ENCODE data around the gene NLRC3. TPM values are rescaled to one million over a fixed set of nuclear protein-coding genes. Genes with fewer than 3 reads are reported as not detected.

Gene NLRC3
- total RNA-seq, 1 experiment from 2014 or later, result 0.09 TPM

- Histone ChIP-seq H3K4me3 (ENCODE audit: low read depth, low read length, poor library complexity, severe bottlenecking) (no peak overlapping the region), H3K4me1 (ENCODE audit: insufficient read depth, low read length, poor library complexity, severe bottlenecking) (no peaks in the 10 kb centered on the region), H3K27me3 (replicated peaks; ENCODE audit: insufficient read depth, low read depth, low read length, poor library complexity) (no peaks in the 10 kb centered on the region), H3K27ac (ENCODE audit: low read depth, low read length, poor library complexity, severe bottlenecking) (no peak overlapping the region), H3K9me3 (ENCODE audit: low read depth, low read length, poor library complexity, severe bottlenecking) (no peaks in the 10 kb centered on the region), H3K36me3 (ENCODE audit: insufficient read depth, low read length, poor library complexity, severe bottlenecking) (peaks cover 8% of the 10 kb centered on the region)
- BruUV-seq (replicated peaks), result no TSS peak
- TF ChIP-seq EZH2 (IDR thresholded peaks at IDR 0.05; ENCODE audit: borderline replicate concordance, low read depth, low read length, poor library complexity, severe bottlenecking), result no peak
- TF ChIP-seq CTCF (conservative IDR thresholded peaks at IDR 0.05; ENCODE audit: low read depth, low read length), result no peak
- ChIA-PET POLR2A (ENCODE audit: low non-redundant PET) (no interaction called here), CTCF (no interaction called here)
- intact Hi-C loops (cut with micrococcal nuclease; ENCODE audit: unreplicated experiment), result no loop called here
- DNase-seq (ENCODE audit: low spot score), result no peak
Measured at GRCh38 chr16:3538222-3538621, 39.0 kb downstream of the NLRC3 start.

- no peak for DNase-seq (ENCODE audit: low spot score)
- POLR2A ChIA-PET (ENCODE audit: low non-redundant PET), result interaction anchor here (0.5 to 0.7 kb wide), 2 partner anchors 53 to 369 kb away, joined by 3 read pairs; no protein-coding TSS in a partner anchor
- BruUV-seq (replicated peaks), result no TSS peak
- no peaks in the 10 kb centered on the region for H3K9me3 ChIP-seq (ENCODE audit: low read depth, low read length, poor library complexity, severe bottlenecking)
- intact Hi-C loops (cut with micrococcal nuclease; ENCODE audit: unreplicated experiment), result no loop called here
- no peak overlapping the region for H3K27ac ChIP-seq (ENCODE audit: low read depth, low read length, poor library complexity, severe bottlenecking)
- H3K27me3 ChIP-seq (replicated peaks; ENCODE audit: insufficient read depth, low read depth, low read length, poor library complexity), result no peaks in the 10 kb centered on the region
- no peak overlapping the region for H3K4me3 ChIP-seq (ENCODE audit: low read depth, low read length, poor library complexity, severe bottlenecking)
- no peaks in the 10 kb centered on the region for H3K4me1 ChIP-seq (ENCODE audit: insufficient read depth, low read length, poor library complexity, severe bottlenecking)
- H3K36me3 ChIP-seq (ENCODE audit: insufficient read depth, low read length, poor library complexity, severe bottlenecking), result peaks cover 13% of the 10 kb centered on the region
- no peak for TF ChIP-seq EZH2 (IDR thresholded peaks at IDR 0.05; ENCODE audit: borderline replicate concordance, low read depth, low read length, poor library complexity, severe bottlenecking)
- CTCF ChIA-PET, result no interaction called here
Measured at GRCh38 chr16:3536851-3537250, 40.4 kb downstream of the NLRC3 start.

- no peak overlapping the region for H3K27ac ChIP-seq (ENCODE audit: low read depth, low read length, poor library complexity, severe bottlenecking)
- H3K4me3 ChIP-seq (ENCODE audit: low read depth, low read length, poor library complexity, severe bottlenecking), result no peak overlapping the region
- intact Hi-C loops (cut with micrococcal nuclease; ENCODE audit: unreplicated experiment), result no loop called here
- peaks cover 13% of the 10 kb centered on the region for H3K36me3 ChIP-seq (ENCODE audit: insufficient read depth, low read length, poor library complexity, severe bottlenecking)
- H3K27me3 ChIP-seq (replicated peaks; ENCODE audit: insufficient read depth, low read depth, low read length, poor library complexity), result no peaks in the 10 kb centered on the region
- CTCF ChIA-PET, result no interaction called here
- H3K9me3 ChIP-seq (ENCODE audit: low read depth, low read length, poor library complexity, severe bottlenecking), result no peaks in the 10 kb centered on the region
- DNase-seq (ENCODE audit: low spot score), result no peak
- BruUV-seq (replicated peaks), result TSS peak; percentile 24
- H3K4me1 ChIP-seq (ENCODE audit: insufficient read depth, low read length, poor library complexity, severe bottlenecking), result no peaks in the 10 kb centered on the region
- no peak for TF ChIP-seq CTCF (conservative IDR thresholded peaks at IDR 0.05; ENCODE audit: low read depth, low read length)
- no peak for TF ChIP-seq EZH2 (IDR thresholded peaks at IDR 0.05; ENCODE audit: borderline replicate concordance, low read depth, low read length, poor library complexity, severe bottlenecking)
- POLR2A ChIA-PET (ENCODE audit: low non-redundant PET), result interaction anchor here (0.5 kb wide), 1 partner anchor 368 kb away, joined by 3 read pairs; no protein-coding TSS in a partner anchor
Measured at GRCh38 chr16:3536271-3536731, 40.9 kb downstream of the NLRC3 start.

- Histone ChIP-seq H3K36me3 (ENCODE audit: insufficient read depth, low read length, poor library complexity, severe bottlenecking) (peaks cover 23% of the 10 kb centered on the region), H3K27me3 (replicated peaks; ENCODE audit: insufficient read depth, low read depth, low read length, poor library complexity) (no peaks in the 10 kb centered on the region), H3K27ac (ENCODE audit: low read depth, low read length, poor library complexity, severe bottlenecking) (no peak overlapping the region), H3K9me3 (ENCODE audit: low read depth, low read length, poor library complexity, severe bottlenecking) (no peaks in the 10 kb centered on the region), H3K4me3 (ENCODE audit: low read depth, low read length, poor library complexity, severe bottlenecking) (no peak overlapping the region), H3K4me1 (ENCODE audit: insufficient read depth, low read length, poor library complexity, severe bottlenecking) (no peaks in the 10 kb centered on the region)
- no peak for DNase-seq (ENCODE audit: low spot score)
- ChIA-PET POLR2A (ENCODE audit: low non-redundant PET) (no interaction called here), CTCF (no interaction called here)
- intact Hi-C loops (cut with micrococcal nuclease; ENCODE audit: unreplicated experiment), result no loop called here
- BruUV-seq (replicated peaks), result no TSS peak
- TF ChIP-seq EZH2 (IDR thresholded peaks at IDR 0.05; ENCODE audit: borderline replicate concordance, low read depth, low read length, poor library complexity, severe bottlenecking) (no peak), CTCF (conservative IDR thresholded peaks at IDR 0.05; ENCODE audit: low read depth, low read length) (no peak)
Measured at GRCh38 chr16:3534126-3534525, 43.1 kb downstream of the NLRC3 start.
